Fibroblast of gingiva (primary cell): ENCODE data around the gene CXCR6.

Experiments used
- DNase-seq: peaks from one replicate; pipeline ENCODE4 v3.0.0-alpha.2; 2011; ENCODE audit warnings: low read depth

The CXCR6 gene

GRCh38 chr3:45969116-45969515 lies 25.9 kb downstream of the CXCR6 start:
- DNase-seq, result no peak

GRCh38 chr3:45969953-45970352 lies 26.7 kb downstream of the CXCR6 start:
- no peak for DNase-seq

- peak; percentile 82 for DNase-seq
Observed at GRCh38 chr3:45972534-45973402, 29.5 kb downstream of the CXCR6 start.

GRCh38 chr3:45974686-45975085 lies 31.4 kb downstream of the CXCR6 start:
- no peak for DNase-seq

- DNase-seq, result no peak
Observed at GRCh38 chr3:45975686-45976085, 32.4 kb downstream of the CXCR6 start.

GRCh38 chr3:45976191-45977091 lies 33.2 kb downstream of the CXCR6 start:
- DNase-seq, result no peak

GRCh38 chr3:45978006-45978761 lies 34.9 kb downstream of the CXCR6 start:
- DNase-seq, result no peak

- DNase-seq, result no peak
Observed at GRCh38 chr3:45979378-45979777, 36.1 kb downstream of the CXCR6 start.

- DNase-seq, result no peak
Observed at GRCh38 chr3:45980229-45980813, 37.1 kb downstream of the CXCR6 start.

- DNase-seq, result no peak
Observed at GRCh38 chr3:45980819-45981218, 37.6 kb downstream of the CXCR6 start.

GRCh38 chr3:45981346-45982074 lies 38.2 kb downstream of the CXCR6 start:
- DNase-seq, result peak; percentile 34

GRCh38 chr3:45983770-45984169 lies 40.5 kb downstream of the CXCR6 start:
- peak; percentile 38 for DNase-seq

GRCh38 chr3:45984331-45985312 lies 41.4 kb downstream of the CXCR6 start:
- peak; percentile 97 for DNase-seq

- peak; percentile 25 for DNase-seq
Observed at GRCh38 chr3:45985532-45986302, 42.5 kb downstream of the CXCR6 start.

GRCh38 chr3:45986303-45986982 lies 43.2 kb downstream of the CXCR6 start:
- peak; percentile 70 for DNase-seq

- DNase-seq, result peak; percentile 67
Observed at GRCh38 chr3:45987368-45988291, 44.4 kb downstream of the CXCR6 start.

- DNase-seq, result no peak
Observed at GRCh38 chr3:45988362-45988761, 45.1 kb downstream of the CXCR6 start.
